ENCODE data around the gene SECISBP2L.
"Not testable (repeated sequence)": the region's sequence is repeated elsewhere in the genome, so short reads cannot be mapped to it uniquely, and the experiment has no call there.

SECISBP2L gene

GRCh38 chr15:49046220-49047102 is at the start of gene SECISBP2L:
TSS of gene SECISBP2L (minus strand) at chr15:49046446. CDS start at chr15:49046299, 147 bp downstream.
- peak; percentile 71 to 81 for DNase-seq

DNA sequence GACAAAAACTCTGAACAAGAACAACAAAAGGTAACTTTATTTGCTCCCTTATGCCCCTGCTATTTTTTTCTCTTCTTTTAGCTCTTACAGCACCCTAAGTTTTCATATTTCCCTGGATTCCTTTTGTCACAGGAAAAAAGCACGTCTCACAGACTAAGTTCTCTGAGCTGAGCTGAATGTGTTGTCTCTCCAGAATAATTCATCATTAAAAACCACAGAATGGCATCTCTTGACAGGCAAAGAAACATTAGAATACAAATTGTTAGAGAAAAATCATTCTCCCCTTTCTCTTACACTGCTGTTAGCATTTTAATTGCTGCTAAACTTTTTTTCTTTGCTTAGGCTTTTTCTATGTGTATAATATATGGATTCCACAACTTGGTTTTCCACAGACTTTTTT is 48.7 kb upstream of the SECISBP2L start:
- DNase-seq = no peak

GRCh38 chr15:49093252-49094105 is 47.2 kb upstream of the SECISBP2L start:
- no peak for DNase-seq

DNA sequence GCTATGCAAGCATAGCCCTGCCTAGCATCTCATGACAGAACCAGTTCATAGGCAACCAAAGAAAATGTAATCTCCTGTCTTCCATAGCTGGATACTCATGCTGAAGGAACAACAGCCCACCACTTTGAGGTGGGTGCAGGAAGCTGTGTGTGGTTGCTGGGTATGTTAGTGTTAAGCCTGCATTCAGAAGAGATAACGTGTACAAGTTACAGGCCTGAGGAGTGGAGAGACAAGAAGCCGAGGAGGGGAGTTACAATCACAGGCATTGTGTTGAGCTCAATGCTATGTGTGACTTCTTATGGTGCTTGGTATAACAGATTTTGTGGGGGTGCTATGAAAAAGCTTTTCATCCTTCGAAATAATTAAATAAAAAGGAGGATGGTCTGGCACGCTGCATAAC is 42.8 kb upstream of the SECISBP2L start:
- no peak for DNase-seq

- no peak for DNase-seq
Observed at GRCh38 chr15:49085696-49086459, 39.6 kb upstream of the SECISBP2L start.

DNA sequence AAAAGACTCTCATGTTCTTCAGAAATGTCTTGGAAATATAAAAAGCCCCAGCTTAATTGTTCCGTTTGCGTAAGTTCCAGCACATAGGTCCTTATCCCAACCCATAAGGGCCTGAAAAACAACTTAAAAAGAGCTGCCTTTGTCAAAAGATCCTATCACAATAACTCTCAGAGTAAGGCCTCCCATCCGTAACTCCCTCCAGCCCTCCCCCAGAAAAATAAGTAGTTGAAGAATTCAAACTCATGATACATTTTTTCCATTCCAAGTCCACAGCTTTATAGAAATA is 38.0 kb upstream of the SECISBP2L start:
- no peak for DNase-seq

DNA sequence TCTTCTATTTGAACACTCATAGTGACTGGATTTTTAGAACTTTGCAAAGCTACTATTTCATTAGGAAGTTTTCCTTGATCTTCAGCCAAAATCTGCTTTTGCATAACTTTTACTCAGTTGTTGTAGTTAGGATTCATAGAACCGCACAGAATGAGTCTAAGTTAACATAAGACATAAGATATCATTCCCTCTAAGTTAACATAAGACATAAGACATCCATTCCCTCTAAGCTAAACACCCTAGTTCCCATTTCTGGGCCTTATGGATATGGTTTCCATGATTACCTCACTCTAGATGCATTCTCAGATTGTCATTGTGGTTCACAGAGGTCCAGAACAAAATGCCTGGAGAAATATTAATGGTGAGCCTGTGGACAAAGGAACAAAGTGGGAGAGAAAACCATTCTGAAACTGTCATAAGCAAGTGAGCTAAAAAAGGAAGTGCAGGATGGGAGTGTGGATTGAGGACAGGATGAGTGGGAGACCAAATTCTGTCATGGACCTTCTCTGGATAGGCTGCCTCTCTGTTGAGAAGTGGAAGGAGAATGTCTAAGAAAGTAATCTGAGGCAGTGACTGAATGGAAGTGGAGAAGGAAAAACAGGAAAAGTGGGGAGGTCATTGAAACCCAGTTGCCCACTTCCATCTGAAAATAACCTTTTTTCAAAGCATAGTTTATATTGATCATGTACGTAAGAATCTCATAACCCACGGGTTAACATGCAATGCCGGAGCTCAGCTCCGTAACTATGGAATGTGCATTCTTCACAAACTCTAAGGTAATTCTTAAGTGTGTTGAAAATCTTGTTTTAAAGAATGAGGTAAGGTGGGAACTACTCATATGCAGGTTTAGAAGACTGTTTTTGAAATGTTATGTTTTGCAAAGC is 37.4 kb upstream of the SECISBP2L start:
- no peak for DNase-seq

- DNase-seq = no peak
Observed at GRCh38 chr15:49082960-49083359, 36.7 kb upstream of the SECISBP2L start.

GRCh38 chr15:49079340-49080039 is 33.2 kb upstream of the SECISBP2L start:
- DNase-seq = no peak

GRCh38 chr15:49075881-49076280 is 29.6 kb upstream of the SECISBP2L start:
- DNase-seq = no peak

DNA sequence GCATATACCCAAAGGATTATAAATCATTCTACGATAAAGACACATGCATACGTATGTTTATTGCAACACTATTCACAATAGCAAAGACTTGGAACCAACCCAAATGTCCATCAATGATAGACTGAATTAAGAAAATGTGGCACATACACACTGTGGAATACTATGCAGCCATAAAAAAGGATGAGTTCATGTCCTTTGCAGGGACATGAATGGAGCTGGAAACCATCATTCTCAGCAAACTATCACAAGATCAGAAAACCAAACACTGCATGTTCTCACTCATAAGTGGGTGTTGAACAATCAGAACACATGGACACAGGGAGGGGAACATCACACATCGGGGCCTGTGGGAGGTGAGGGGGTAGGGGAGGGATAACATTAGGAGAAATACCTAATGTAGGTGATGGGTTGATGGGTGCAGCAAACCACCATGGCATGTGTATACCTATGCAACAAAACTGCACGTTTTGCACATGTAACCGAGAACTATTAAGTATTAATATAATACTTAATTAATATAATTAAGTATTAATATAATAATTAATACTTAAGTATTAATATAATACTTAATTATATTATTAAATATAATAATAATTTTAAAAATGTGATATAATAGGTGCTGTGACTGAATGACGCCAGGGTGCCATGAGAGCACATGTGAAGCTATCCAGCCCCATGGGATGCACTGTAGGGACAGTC is 28.5 kb upstream of the SECISBP2L start:
- not testable (repeated sequence) for DNase-seq

- no peak for DNase-seq
Observed at GRCh38 chr15:49066372-49066771, 20.1 kb upstream of the SECISBP2L start.

GRCh38 chr15:49064884-49065283 is 18.6 kb upstream of the SECISBP2L start:
- DNase-seq = no peak

- DNase-seq = no peak
Observed at GRCh38 chr15:49064281-49064653, 18.0 kb upstream of the SECISBP2L start.

DNA sequence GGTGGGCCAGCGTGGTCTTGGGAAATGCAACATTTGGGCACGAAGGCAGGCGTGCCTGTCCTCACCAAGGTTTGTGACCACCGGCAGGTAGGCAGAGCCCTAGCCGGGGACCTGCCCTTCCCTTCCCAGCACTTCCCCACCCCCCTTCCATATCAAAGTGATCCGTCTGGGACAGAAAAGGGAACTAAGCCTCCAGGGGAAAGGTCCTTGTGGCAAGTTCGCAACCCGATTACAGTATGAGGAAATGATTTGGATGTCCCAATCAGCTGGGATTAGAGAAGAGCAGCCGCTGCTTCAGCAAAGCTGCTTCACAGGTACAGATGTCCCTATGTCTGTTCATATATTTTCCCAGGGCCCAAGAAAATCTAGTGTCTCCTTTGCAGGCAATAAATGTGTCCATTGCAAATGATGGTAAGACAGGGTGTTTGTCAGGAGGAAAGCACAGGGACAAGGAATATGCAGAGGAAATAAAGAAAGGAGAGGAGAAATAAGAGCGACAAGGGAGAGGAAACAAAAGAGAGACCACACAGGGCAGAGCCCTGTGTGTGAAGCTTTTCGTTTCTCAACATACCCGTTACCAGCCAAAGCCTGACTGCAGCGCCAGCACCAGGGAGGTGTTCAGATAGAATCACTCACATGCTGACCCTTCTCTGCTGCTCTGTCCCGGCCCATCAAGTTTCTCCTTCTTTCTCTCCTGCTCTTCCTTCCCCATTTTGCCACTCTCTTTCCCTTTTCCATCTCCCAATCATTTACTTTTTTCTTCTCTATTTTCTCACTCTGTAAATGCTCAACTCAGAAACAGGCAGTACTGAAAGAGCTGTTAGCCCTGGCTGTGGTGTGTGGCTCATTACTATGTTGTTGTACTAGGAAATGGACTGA is 17.4 kb upstream of the SECISBP2L start:
- no peak for DNase-seq

DNA sequence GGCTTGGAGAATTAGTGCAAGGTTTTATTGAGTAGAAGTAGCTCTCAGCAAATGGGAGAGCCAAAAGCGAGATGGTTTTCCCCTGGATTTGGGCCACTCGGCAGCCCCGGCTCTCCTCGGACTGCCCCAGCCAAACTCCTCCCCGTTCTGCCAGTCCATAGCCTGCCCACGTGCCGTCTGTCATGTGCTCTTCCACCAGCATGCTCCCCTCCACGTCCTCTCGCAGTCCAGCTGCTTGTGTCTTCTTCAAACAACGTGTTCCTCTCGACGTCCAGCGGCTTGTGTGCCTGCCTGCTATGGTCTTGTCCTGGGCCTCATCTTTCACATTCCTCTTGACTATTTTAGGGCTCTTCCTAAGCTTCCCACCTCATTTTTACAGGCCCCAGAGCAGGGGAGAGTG is 16.7 kb upstream of the SECISBP2L start:
- no peak for DNase-seq

DNA sequence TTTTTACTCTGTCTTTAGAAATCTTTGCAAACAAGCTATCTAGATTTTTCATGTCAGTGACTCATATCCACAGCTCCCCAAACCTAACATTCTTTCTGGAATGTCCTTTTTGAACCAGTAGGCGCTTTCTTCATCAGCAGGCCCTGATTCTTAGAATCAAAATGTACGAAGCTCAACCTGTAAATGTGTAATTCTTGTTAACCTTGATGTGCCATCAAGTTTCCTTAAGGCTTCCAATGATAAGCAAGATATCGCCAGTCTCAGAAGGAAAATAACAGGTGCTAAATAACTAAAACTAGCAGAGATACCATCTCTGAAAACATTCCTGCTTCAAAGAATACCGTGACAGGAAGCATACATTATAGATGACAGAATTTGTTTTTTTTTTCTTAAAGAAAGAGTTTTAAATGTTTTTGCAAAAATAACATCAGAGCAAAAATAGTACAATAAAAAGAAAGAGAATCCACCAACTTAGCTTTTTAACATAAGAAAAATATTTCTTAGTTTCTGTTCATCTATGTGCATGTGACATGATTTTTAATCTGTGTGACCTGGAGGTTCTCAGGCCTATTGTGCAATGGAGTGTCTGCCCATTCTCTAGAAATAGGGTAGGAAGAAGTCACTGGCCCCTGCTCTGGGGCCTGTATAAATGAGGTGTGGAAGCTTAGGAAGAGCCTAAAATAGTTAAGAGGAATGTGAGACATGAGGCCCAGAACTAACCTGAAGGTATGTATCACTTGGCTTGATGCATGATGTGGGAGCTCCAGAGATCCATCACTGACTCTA is 14.7 kb upstream of the SECISBP2L start:
- no peak for DNase-seq

DNA sequence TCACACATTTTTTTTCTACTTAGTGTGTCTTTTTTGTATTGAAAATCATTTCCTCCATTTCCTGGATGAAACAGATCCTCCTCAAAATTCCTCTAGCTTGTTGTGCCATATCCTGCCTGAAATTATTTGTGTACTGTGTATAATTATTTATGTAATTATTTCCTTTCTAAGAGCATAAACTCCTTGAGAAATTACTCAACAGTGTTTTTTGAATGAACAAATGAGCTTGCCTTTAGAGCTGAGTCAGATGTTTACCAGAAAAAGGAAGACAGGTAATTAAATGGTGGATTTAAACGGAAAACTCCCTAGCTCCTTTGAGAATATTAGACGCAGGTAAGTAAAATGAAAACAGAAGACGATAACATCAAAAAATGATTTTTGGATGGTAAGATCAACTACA is 13.2 kb upstream of the SECISBP2L start:
- DNase-seq = no peak

DNA sequence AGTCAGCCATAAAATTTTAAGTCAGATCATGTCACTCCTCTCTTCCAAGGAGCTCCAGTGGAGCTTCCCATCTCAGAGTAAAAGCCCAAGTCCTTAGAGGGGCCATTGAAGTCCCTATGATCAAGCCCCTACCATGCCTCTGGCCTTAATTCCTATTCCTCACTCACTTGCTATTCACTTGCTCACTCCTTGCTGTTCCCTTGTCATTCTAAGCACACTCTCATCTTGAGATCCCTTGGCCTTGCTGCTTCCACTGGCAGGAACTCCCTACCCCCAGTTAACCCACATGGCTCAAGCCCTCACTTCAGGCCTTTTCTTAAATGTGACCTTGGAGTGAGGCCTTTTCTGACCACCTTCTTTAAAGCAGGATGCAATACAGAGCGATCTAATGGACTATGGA is 12.3 kb upstream of the SECISBP2L start:
- no peak for DNase-seq

Measured in NCI-H187 (cell line).